ENCODE results near the gene TRAPPC3. TPM values are rescaled to one million over a fixed set of nuclear protein-coding genes. Genes with fewer than 3 reads are reported as not detected.
"Not testable (repeated sequence)": the region's sequence is repeated elsewhere in the genome, so short reads cannot be mapped to it uniquely, and the experiment has no call there.

The TRAPPC3 gene
- total RNA-seq = 61.7 and 63.6 TPM in 2 replicates

GRCh38 chr1:36149237-36149972 is at the start of gene TRAPPC3:
TRAPPC3 (minus strand) TSS chr1:36149486; CDS start chr1:36149378, 108 bp downstream.
- intact Hi-C loops (cut with micrococcal nuclease) = loop anchor here (1.0 to 10.0 kb wide), 11 partner anchors 13 to 1865 kb away; partner anchors contain the start of genes ADPRS, AGO3, CDCA8 and THRAP3

- intact Hi-C loops (cut with micrococcal nuclease) = no loop called here
Observed at GRCh38 chr1:36198641-36199040, 49.4 kb upstream of the TRAPPC3 start.

- intact Hi-C loops (cut with micrococcal nuclease) = not testable (repeated sequence)
Observed at GRCh38 chr1:36196805-36197204, 47.5 kb upstream of the TRAPPC3 start.

GRCh38 chr1:36187800-36188593 is 38.7 kb upstream of the TRAPPC3 start:
- intact Hi-C loops (cut with micrococcal nuclease) = loop anchor here (1.0 to 5.0 kb wide), 3 partner anchors 34 to 89 kb away; partner anchors contain the start of genes THRAP3 and TRAPPC3

- intact Hi-C loops (cut with micrococcal nuclease) = no loop called here
Observed at GRCh38 chr1:36183309-36183856, 34.1 kb upstream of the TRAPPC3 start.

GRCh38 chr1:36182734-36183133 is 33.4 kb upstream of the TRAPPC3 start:
- intact Hi-C loops (cut with micrococcal nuclease) = no loop called here

- intact Hi-C loops (cut with micrococcal nuclease) = no loop called here
Observed at GRCh38 chr1:36179220-36179600, 29.9 kb upstream of the TRAPPC3 start.

- intact Hi-C loops (cut with micrococcal nuclease) = no loop called here
Observed at GRCh38 chr1:36178471-36179219, 29.4 kb upstream of the TRAPPC3 start.

- intact Hi-C loops (cut with micrococcal nuclease) = no loop called here
Observed at GRCh38 chr1:36177589-36178431, 28.5 kb upstream of the TRAPPC3 start.

- intact Hi-C loops (cut with micrococcal nuclease) = no loop called here
Observed at GRCh38 chr1:36176106-36176949, 27.0 kb upstream of the TRAPPC3 start.

GRCh38 chr1:36175137-36176095 is 26.1 kb upstream of the TRAPPC3 start:
- intact Hi-C loops (cut with micrococcal nuclease) = no loop called here

- intact Hi-C loops (cut with micrococcal nuclease) = no loop called here
Observed at GRCh38 chr1:36174713-36175112, 25.4 kb upstream of the TRAPPC3 start.

- intact Hi-C loops (cut with micrococcal nuclease) = no loop called here
Observed at GRCh38 chr1:36172983-36173382, 23.7 kb upstream of the TRAPPC3 start.

GRCh38 chr1:36172017-36172747 is 22.9 kb upstream of the TRAPPC3 start:
- intact Hi-C loops (cut with micrococcal nuclease) = no loop called here

- intact Hi-C loops (cut with micrococcal nuclease) = no loop called here
Observed at GRCh38 chr1:36170643-36171412, 21.5 kb upstream of the TRAPPC3 start.

GRCh38 chr1:36168514-36168913 is 19.2 kb upstream of the TRAPPC3 start:
- intact Hi-C loops (cut with micrococcal nuclease) = no loop called here

Data from T-helper 2 cell treated with Interferon-gamma antibody and Interleukin-4, amounts not matched to agents 100 ng/mL and 5 ng/mL, for 36 hours (primary cell).